PC-9 (cell line): ENCODE measurements around the gene APOB.

Experiments used
- CTCF ChIP-seq: fragments of 200-600 bp; sonication (generic); conservative IDR thresholded peaks from 2 replicates; pipeline ENCODE4 v1.6.1; 2017; ENCODE audit warnings: mixed run types, antibody characterized with exemption, mild to moderate bottlenecking, moderate library complexity
- EZH2 ChIP-seq: fragments of 200-600 bp; sonication (generic); IDR thresholded peaks from 2 replicates; pipeline ENCODE4 v1.8.0; 2017; ENCODE audit warnings: antibody characterized with exemption, low read depth

DNA sequence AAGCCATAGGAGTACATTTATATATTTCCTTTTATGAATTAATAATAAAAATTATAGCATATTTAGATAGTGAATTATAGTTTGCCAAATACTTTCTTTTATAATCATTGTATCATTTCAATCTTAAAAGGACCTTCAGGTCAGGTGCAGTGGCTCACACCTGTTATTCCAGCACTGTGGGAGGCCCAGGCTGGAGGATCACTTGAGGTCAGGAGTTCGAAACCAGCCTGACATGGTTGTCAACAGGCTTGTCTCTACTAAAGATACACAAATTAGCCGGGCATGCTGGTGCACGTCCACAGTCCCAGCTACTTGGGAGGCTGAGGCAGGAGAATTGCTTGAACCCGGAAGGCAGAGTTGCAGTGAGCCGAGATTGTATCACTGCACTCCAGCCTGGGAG, 19.7 kb downstream of the APOB start:
- TF ChIP-seq CTCF, result no peak
- TF ChIP-seq EZH2, result no peak
